Naive B cell (primary cell): ENCODE data around the gene MAP1B. TPM values are rescaled to one million over a fixed set of nuclear protein-coding genes. Genes with fewer than 3 reads are reported as not detected.
"Not testable (repeated sequence)": the region's sequence is repeated elsewhere in the genome, so short reads cannot be mapped to it uniquely, and the experiment has no call there.

Experiments
- ATAC-seq, 2 donors: fragments of 150-1000 bp; cut with Tn5 transposase; 2 replicates each; pipeline ENCODE4 v1.10.0; 2021; ENCODE audit warnings: low read depth in 2 of 2, mild to moderate bottlenecking in 2 of 2, moderate library complexity in 2 of 2
- DNase-seq: peaks from one replicate; pipeline ENCODE4 v3.0.0; 2022
- H3K27ac Mint-ChIP-seq, 6 donors: one replicate each; pipeline ENCODE4 v1.8.0; 2020 to 2022; ENCODE audit warnings: mild to moderate bottlenecking in 6 of 6, mixed read lengths in 6 of 6, moderate library complexity in 5 of 6, inconsistent platforms in 2 of 6
- H3K27me3 Mint-ChIP-seq, 3 donors: one replicate each; pipeline ENCODE4 v1.8.0; 2021 to 2022; ENCODE audit warnings: mixed read lengths in 3 of 3, mild to moderate bottlenecking in 1 of 3
- H3K36me3 Mint-ChIP-seq, 2 donors: one replicate each; pipeline ENCODE4 v1.8.0; 2020 to 2022; ENCODE audit warnings: mixed read lengths in 2 of 2, inconsistent platforms in 1 of 2, mild to moderate bottlenecking in 1 of 2
- H3K4me1 Mint-ChIP-seq, 3 donors: one replicate each; pipeline ENCODE4 v1.8.0; 2020 to 2022; ENCODE audit warnings: mixed read lengths in 3 of 3, inconsistent platforms in 1 of 3, mild to moderate bottlenecking in 1 of 3, moderate library complexity in 1 of 3
- H3K4me3 Mint-ChIP-seq, 8 donors: one replicate each; pipeline ENCODE4 v1.8.0; 2020 to 2022; ENCODE audit warnings: mild to moderate bottlenecking in 8 of 8, mixed read lengths in 8 of 8, moderate library complexity in 8 of 8, inconsistent platforms in 2 of 8
- H3K9me3 Mint-ChIP-seq, 7 donors: one replicate each; pipeline ENCODE4 v1.8.0; 2020 to 2022; ENCODE audit warnings: mixed read lengths in 7 of 7, mild to moderate bottlenecking in 5 of 7, inconsistent platforms in 2 of 7, moderate library complexity in 1 of 7
- polyA plus RNA-seq, 6 donors: library from polyadenylated mRNA; unstranded; fragments of 300-500 nt; fragmentation: Illumina TruSeq; gene quantifications; one replicate each; pipeline ENCODE4 v1.2.3, GENCODE V29; 2021; ENCODE audit warnings: low read depth in 6 of 6

MAP1B gene
- polyA plus RNA-seq, 6 donors from 2014 or later = 0.18 to 0.90 (median 0.35) TPM

DNA sequence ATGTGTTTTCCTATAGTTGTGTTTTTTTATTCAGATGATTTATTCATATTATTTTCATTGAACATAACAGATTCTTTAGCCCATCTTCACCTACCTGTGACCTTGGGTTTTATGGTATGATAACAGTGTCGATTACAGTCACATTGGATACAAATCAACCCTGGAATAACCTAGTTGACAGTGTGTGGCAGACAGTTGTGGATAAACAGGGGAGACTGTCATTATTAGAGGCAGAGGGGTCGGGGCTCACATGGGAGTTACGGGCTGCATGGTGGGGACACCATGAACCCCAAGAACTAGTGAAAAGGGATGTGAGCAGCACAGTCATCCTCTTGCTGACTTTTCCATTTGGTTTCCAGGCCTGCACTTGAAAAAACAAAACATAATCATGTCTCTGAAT, 29.9 kb upstream of the MAP1B start:
- Mint-ChIP-seq H3K27ac (no peak overlapping the region), H3K4me3 (no peak overlapping the region), H3K27me3 (peaks cover 22 to 32% (median 22%) of the 10 kb centered on the region in 3 donors), H3K36me3 (no peaks in the 10 kb centered on the region), H3K9me3 (no peaks in the 10 kb centered on the region), H3K4me1 (no peaks in the 10 kb centered on the region)
- no peak for ATAC-seq
- DNase-seq = no peak

- Mint-ChIP-seq H3K27me3 (peaks cover 38 to 47% (median 41%) of the 10 kb centered on the region in 3 donors), H3K4me3 (no peak overlapping the region), H3K4me1 (no peaks in the 10 kb centered on the region), H3K9me3 (peaks cover 0 to 3% (median 0%) of the 10 kb centered on the region in 7 donors), H3K36me3 (no peaks in the 10 kb centered on the region), H3K27ac (no peak overlapping the region)
- ATAC-seq = no peak
- DNase-seq = no peak
Measured at GRCh38 chr5:72079288-72079687, 28.0 kb upstream of the MAP1B start.

DNA sequence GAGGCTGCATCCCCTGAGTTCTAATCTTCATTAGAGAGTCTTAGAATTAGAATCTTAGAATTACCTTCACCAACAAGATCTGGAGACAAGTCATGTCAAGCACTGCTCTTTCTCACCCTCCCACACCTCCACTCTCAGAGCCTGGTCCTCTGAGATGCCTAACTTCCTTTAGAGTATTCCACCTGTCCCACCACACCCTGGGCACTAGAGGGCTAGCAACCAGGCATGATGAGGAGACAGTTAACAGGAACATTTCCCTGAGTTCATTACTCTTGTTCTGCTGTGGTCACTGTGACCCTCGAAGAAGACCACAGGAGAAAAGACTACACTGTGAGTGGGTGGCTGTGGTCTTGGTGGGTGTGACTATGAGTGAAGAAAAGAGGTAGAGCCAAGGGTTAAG, 25.2 kb upstream of the MAP1B start:
- no peak overlapping the region for H3K27ac Mint-ChIP-seq

DNA sequence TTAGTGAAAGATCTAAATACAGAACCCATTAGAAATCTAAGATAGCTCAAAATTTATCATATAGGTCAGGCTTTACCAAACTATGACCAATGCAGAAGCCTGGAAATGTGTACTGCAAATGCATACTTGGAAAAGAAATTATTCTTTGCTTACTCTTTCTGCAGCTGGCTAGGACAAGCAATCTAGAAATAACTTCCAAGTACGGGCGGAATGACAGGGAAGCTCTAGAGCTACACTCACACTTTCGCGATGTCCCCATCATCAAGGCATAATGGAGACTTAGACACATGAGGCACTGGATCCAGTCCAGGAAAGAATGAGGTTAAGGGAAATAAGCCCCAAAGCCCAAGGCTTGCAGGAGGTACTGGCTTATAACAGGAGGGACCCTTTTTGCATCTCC, 22.4 kb upstream of the MAP1B start:
- no peak overlapping the region for H3K27ac Mint-ChIP-seq
- no peak for DNase-seq
- H3K27me3 Mint-ChIP-seq = peaks cover 46 to 51% (median 47%) of the 10 kb centered on the region in 3 donors
- no peak for ATAC-seq
- no peaks in the 10 kb centered on the region for H3K36me3 Mint-ChIP-seq
- no peaks in the 10 kb centered on the region for H3K4me1 Mint-ChIP-seq
- peaks cover 0 to 3% (median 0%) of the 10 kb centered on the region in 7 donors for H3K9me3 Mint-ChIP-seq
- no peak overlapping the region for H3K4me3 Mint-ChIP-seq

More for the DNA sequence above, 25.2 kb upstream of the MAP1B start:
- Mint-ChIP-seq H3K4me3 (no peak overlapping the region), H3K9me3 (peaks cover 0 to 3% (median 0%) of the 10 kb centered on the region in 7 donors), H3K4me1 (no peaks in the 10 kb centered on the region), H3K27me3 (peaks cover 49 to 60% (median 57%) of the 10 kb centered on the region in 3 donors), H3K36me3 (no peaks in the 10 kb centered on the region)
- DNase-seq (no peak), ATAC-seq (no peak)

GRCh38 chr5:72085319-72085718, 22.0 kb upstream of the MAP1B start:
- Mint-ChIP-seq H3K27ac (no peak overlapping the region), H3K4me1 (no peaks in the 10 kb centered on the region), H3K9me3 (peaks cover 0 to 3% (median 0%) of the 10 kb centered on the region in 7 donors), H3K36me3 (no peaks in the 10 kb centered on the region), H3K4me3 (no peak overlapping the region), H3K27me3 (peaks cover 42 to 51% (median 43%) of the 10 kb centered on the region in 3 donors)
- no peak for ATAC-seq
- DNase-seq = no peak

GRCh38 chr5:72089713-72090112, 17.6 kb upstream of the MAP1B start:
- ATAC-seq, H3K4me1 Mint-ChIP-seq, H3K9me3 Mint-ChIP-seq, DNase-seq, H3K36me3 Mint-ChIP-seq, H3K4me3 Mint-ChIP-seq: not testable (repeated sequence)
- peaks cover 10 to 15% (median 13%) of the 10 kb centered on the region in 3 donors for H3K27me3 Mint-ChIP-seq
- peak overlapping the region in 2 of 6 donors; percentile 24 to 80 for H3K27ac Mint-ChIP-seq

DNA sequence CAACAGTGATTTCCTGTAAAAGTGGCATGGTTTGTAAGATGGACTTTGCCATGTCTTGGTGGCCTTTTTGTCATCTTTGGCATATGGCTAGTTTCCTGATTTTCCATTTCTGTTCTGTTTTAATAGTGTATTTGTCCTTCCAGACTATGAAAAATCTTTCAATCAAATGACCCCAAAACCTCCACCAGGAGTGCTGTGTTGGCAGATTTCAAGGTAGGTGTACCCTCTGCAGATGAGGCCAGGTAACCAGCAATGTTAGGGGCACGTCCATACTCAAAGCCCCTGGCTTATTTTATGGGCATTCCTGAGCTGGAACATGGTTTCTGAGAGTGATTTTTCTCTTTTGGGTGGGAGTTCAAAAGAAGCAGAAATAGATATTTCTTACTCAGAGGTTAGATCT, 15.2 kb upstream of the MAP1B start:
- no peak for ATAC-seq
- no peaks in the 10 kb centered on the region for H3K36me3 Mint-ChIP-seq
- H3K9me3 Mint-ChIP-seq = no peaks in the 10 kb centered on the region
- no peak for DNase-seq
- no peak overlapping the region for H3K4me3 Mint-ChIP-seq
- H3K27me3 Mint-ChIP-seq = peaks cover 14 to 18% (median 15%) of the 10 kb centered on the region in 3 donors
- H3K4me1 Mint-ChIP-seq = no peaks in the 10 kb centered on the region
- no peak overlapping the region for H3K27ac Mint-ChIP-seq

- ATAC-seq (no peak), DNase-seq (no peak)
- Mint-ChIP-seq H3K27me3 (peaks cover 19 to 23% (median 22%) of the 10 kb centered on the region in 3 donors), H3K9me3 (peaks cover 0 to 4% (median 0%) of the 10 kb centered on the region in 7 donors), H3K27ac (no peak overlapping the region), H3K36me3 (no peaks in the 10 kb centered on the region), H3K4me1 (no peaks in the 10 kb centered on the region), H3K4me3 (no peak overlapping the region)
Measured at GRCh38 chr5:72093217-72093616, 14.1 kb upstream of the MAP1B start.

DNA sequence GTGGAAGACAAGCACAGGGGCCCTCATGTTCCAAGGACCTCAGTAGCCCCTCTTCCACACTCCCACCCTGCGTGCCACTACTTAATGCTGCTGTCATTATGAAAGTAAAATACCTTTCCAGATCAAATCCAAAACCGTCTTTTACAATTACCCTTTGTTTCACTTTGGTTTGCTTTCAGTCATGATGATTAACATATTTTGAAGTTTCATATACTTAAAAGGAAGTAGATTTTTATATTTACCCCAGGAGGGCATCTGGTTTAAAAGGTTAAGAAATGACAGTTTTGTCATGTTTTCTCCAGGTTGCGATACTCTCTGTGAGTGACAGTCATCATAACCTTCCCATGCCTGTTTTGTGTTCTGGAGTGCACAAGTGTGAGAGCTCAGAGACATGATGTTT, 13.5 kb upstream of the MAP1B start:
- Mint-ChIP-seq H3K4me3 (no peak overlapping the region), H3K27ac (no peak overlapping the region), H3K9me3 (peaks cover 0 to 4% (median 0%) of the 10 kb centered on the region in 7 donors), H3K27me3 (peaks cover 19 to 28% (median 23%) of the 10 kb centered on the region in 3 donors), H3K36me3 (no peaks in the 10 kb centered on the region), H3K4me1 (no peaks in the 10 kb centered on the region)
- ATAC-seq = no peak
- no peak for DNase-seq

GRCh38 chr5:72096602-72097188, 10.6 kb upstream of the MAP1B start:
- Mint-ChIP-seq H3K9me3 (peaks cover 0 to 8% (median 0%) of the 10 kb centered on the region in 7 donors), H3K27ac (no peak overlapping the region), H3K27me3 (peaks cover 21 to 45% (median 36%) of the 10 kb centered on the region in 3 donors), H3K4me1 (no peaks in the 10 kb centered on the region), H3K36me3 (no peaks in the 10 kb centered on the region), H3K4me3 (no peak overlapping the region)
- ATAC-seq (no peak), DNase-seq (no peak)

DNA sequence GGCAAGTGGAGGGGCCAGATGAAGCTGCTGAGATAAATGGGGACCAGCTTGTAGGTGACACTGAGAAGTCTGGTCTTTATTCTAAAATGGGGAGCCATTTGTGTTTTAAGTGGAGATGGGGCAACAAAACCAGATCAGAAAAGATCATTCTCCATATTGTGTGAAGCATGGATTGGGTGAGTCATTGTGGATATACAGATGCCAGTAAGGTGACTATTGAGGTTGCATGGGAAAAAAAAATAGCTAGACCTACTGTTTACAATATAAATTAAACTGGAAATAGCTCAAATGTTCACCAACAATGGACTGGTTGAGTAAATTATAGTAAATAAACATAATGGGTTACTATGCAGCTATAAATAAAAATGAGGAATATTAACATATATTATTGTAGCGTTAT, 5.4 kb upstream of the MAP1B start:
- Mint-ChIP-seq H3K27ac (no peak overlapping the region), H3K36me3 (peaks cover 0 to 5% of the 10 kb centered on the region in 2 donors), H3K4me3 (no peak overlapping the region), H3K4me1 (peaks cover 2 to 4% (median 4%) of the 10 kb centered on the region in 3 donors), H3K27me3 (peaks cover 23 to 68% (median 46%) of the 10 kb centered on the region in 3 donors), H3K9me3 (peaks cover 0 to 9% (median 4%) of the 10 kb centered on the region in 7 donors)
- ATAC-seq = no peak
- no peak for DNase-seq

DNA sequence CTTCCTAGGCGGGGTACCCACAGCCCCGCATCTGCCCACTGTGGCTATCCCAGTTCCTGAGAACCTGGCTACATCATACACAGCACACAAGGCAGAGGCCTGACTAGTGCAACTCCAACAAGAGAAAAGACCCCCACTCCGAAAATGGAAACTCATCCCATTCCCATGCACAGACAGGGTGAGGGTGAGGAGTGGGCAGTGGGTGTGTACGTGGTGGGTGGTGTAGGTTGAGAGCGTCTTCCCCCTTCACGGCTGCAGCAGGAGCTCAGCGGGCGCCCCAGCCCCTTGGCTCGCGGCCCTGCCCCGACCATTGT, 501 bp upstream of the MAP1B start:
- no peak overlapping the region for H3K27ac Mint-ChIP-seq
- H3K36me3 Mint-ChIP-seq = peaks cover 0 to 7% of the 10 kb centered on the region in 2 donors
- peaks cover 8 to 21% (median 13%) of the 10 kb centered on the region in 3 donors for H3K4me1 Mint-ChIP-seq
- H3K9me3 Mint-ChIP-seq = peaks cover 0 to 6% (median 2%) of the 10 kb centered on the region in 7 donors
- DNase-seq (no peak), ATAC-seq (no peak)
- peaks cover 28 to 65% (median 58%) of the 10 kb centered on the region in 3 donors for H3K27me3 Mint-ChIP-seq
- H3K4me3 Mint-ChIP-seq = peak overlapping the region in 7 of 8 donors; percentile 62 to 86 (median 72)

GRCh38 chr5:72107901-72108201, 576 bp downstream of the MAP1B start:
- H3K36me3 Mint-ChIP-seq = peaks cover 0 to 7% of the 10 kb centered on the region in 2 donors
- H3K4me3 Mint-ChIP-seq = peak overlapping the region; percentile 42 to 80 (median 51)

DNA sequence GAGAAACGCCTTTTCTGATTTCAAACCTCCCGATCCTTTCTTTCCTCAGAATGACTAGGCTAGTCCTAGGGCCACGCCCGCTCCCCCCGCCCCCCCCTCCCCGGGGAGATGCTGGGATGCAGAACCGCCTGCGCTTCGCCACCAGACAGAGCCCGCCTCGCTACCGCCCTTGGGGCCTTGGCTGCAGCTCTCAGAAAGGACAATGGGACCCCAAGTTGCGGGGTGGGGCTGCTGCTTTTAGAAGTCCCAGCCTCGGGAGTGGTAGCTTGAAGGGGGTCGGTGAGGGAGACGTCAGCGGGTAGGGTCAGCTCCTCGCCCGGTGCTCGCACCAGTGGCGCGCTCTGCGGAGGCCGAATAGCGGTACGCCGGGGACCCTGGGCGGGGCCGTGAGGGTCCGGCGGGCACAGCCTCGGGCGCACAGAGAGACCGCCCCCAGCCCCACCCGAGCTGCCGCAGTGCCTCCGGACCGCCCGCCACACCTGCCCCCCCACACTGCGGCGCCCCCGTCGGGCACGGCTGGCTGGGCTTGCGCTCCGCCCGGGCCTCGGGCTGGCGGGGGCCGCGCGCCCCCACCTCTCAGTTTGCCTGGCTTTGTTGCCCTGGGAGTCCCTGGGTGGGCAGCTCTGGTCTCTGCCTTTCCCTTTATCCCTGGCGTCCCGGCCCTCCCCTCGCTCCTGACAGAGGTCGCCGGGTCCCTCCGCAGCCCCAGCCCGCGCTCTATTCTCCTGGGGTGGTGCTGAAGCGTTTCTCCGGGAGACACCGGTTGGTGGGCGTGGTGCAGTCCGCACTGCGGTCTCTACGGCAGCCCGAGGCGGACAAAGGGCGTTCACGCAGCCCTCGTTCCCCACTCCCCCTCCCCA, 1.2 kb downstream of the MAP1B start:
- Mint-ChIP-seq H3K4me1 (peaks cover 8 to 21% (median 13%) of the 10 kb centered on the region in 3 donors), H3K4me3 (peak overlapping the region; percentile 42 to 88 (median 76)), H3K9me3 (peaks cover 0 to 6% (median 0%) of the 10 kb centered on the region in 7 donors), H3K36me3 (peaks cover 0 to 7% of the 10 kb centered on the region in 2 donors), H3K27ac (no peak overlapping the region), H3K27me3 (peaks cover 35 to 67% (median 61%) of the 10 kb centered on the region in 3 donors)
- ATAC-seq (no peak), DNase-seq (no peak)

More at GRCh38 chr5:72107901-72108201, 576 bp downstream of the MAP1B start:
- Mint-ChIP-seq H3K27ac (no peak overlapping the region), H3K9me3 (peaks cover 0 to 6% (median 0%) of the 10 kb centered on the region in 7 donors), H3K27me3 (peaks cover 35 to 67% (median 61%) of the 10 kb centered on the region in 3 donors), H3K4me1 (peaks cover 8 to 21% (median 13%) of the 10 kb centered on the region in 3 donors)
- no peak for DNase-seq
- ATAC-seq = no peak
